Caco-2 (cell line): ENCODE results near the gene MPIG6B. TPM values are rescaled to one million over a fixed set of nuclear protein-coding genes. Genes with fewer than 3 reads are reported as not detected.

Source experiments
- BruUV-seq: library from RNA; stranded (reverse); fragments of 400-500 nt; replicated peaks from 2 replicates; lab custom pipeline; 2021; lab: Mats Ljungman, UMichigan
- CTCF ChIA-PET: fragments of 300-600 bp; sonication (Branson Sonifier 250); formaldehyde crosslinking; loops from one replicate; lab custom pipeline; 2022; ENCODE audit warnings: antibody characterized with exemption; lab: Charles Lee
- POLR2A ChIA-PET: fragments of 300-600 bp; sonication (Branson Sonifier 250); formaldehyde crosslinking; loops from one replicate; lab custom pipeline; 2022; ENCODE audit warnings: antibody characterized with exemption; lab: Charles Lee
- DNase-seq, 2 experiments: peaks; one replicate each; pipeline versions ENCODE4 v3.0.0 to v3.0.0-alpha.2; 2020 to 2022
- H3K27me3 ChIP-seq: replicated peaks from 2 replicates; pipeline ENCODE4 v1.6.0; 2011; ENCODE audit warnings: low read length; ENCODE audit not compliant: control insufficient read depth, insufficient read depth
- H3K36me3 ChIP-seq: 2 replicates; pipeline ENCODE4 v1.5.1; 2011; ENCODE audit warnings: low read length; ENCODE audit not compliant: control insufficient read depth, insufficient read depth
- H3K4me1 ChIP-seq: fragments of 250-450 bp; sonication (Bioruptor Pico); 2 replicates; pipeline ENCODE4 v1.5.1; 2020; ENCODE audit warnings: mild to moderate bottlenecking
- H3K4me3 ChIP-seq: 2 replicates; pipeline ENCODE4 v1.5.1; 2011; ENCODE audit warnings: low read depth, mild to moderate bottlenecking, control low read depth, low read length
- H3K9me3 ChIP-seq: fragments of 250-450 bp; sonication (Bioruptor Pico); 2 replicates; pipeline ENCODE4 v1.5.1; 2020; ENCODE audit warnings: mild to moderate bottlenecking, moderate library complexity
- H3K27ac Mint-ChIP-seq: one replicate; pipeline ENCODE4 v1.8.0; 2022; ENCODE audit warnings: mixed read lengths; ENCODE audit not compliant: unreplicated experiment
- H3K27me3 Mint-ChIP-seq: one replicate; pipeline ENCODE4 v1.8.0; 2022; ENCODE audit warnings: mixed read lengths; ENCODE audit not compliant: insufficient read depth, unreplicated experiment
- H3K36me3 Mint-ChIP-seq: one replicate; pipeline ENCODE4 v1.8.0; 2022; ENCODE audit warnings: mild to moderate bottlenecking, mixed read lengths; ENCODE audit not compliant: insufficient read depth, unreplicated experiment
- H3K4me1 Mint-ChIP-seq: one replicate; pipeline ENCODE4 v1.8.0; 2022; ENCODE audit warnings: low read depth, mixed read lengths; ENCODE audit not compliant: unreplicated experiment
- H3K4me3 Mint-ChIP-seq: one replicate; pipeline ENCODE4 v1.8.0; 2022; ENCODE audit warnings: mild to moderate bottlenecking, moderate library complexity, mixed read lengths; ENCODE audit not compliant: unreplicated experiment
- H3K9me3 Mint-ChIP-seq: one replicate; pipeline ENCODE4 v1.8.0; 2022; ENCODE audit warnings: mixed read lengths; ENCODE audit not compliant: unreplicated experiment
- CTCF ChIP-seq, 2 experiments: fragments of 200-600 bp in 1 of 2; IDR thresholded peaks; 1 replicate in 1 of 2; 2 replicates in 1 of 2; pipeline versions ENCODE4 v1.5.1 to v1.8.0; 2011 to 2022; ENCODE audit warnings: antibody characterized with exemption in 1 of 2, control low read depth in 1 of 2, inconsistent platforms in 1 of 2, low read depth in 1 of 2, low read length in 1 of 2, mild to moderate bottlenecking in 1 of 2, moderate library complexity in 1 of 2; ENCODE audit not compliant: insufficient read depth in 1 of 2, severe bottlenecking in 1 of 2, unreplicated experiment in 1 of 2
- intact Hi-C: fragments of 100-400 bp; cut with micrococcal nuclease; formaldehyde crosslinking; loops from one replicate; pipeline ENCODE4 v1.10.0; 2022; ENCODE audit not compliant: unreplicated experiment
- total RNA-seq: library from RNA; stranded (reverse); gene quantifications from 2 replicates; pipeline ENCODE4 v1.2.3, GENCODE V29; 2022

MPIG6B gene
- total RNA-seq, 1 experiment from 2014 or later = not detected

DNA sequence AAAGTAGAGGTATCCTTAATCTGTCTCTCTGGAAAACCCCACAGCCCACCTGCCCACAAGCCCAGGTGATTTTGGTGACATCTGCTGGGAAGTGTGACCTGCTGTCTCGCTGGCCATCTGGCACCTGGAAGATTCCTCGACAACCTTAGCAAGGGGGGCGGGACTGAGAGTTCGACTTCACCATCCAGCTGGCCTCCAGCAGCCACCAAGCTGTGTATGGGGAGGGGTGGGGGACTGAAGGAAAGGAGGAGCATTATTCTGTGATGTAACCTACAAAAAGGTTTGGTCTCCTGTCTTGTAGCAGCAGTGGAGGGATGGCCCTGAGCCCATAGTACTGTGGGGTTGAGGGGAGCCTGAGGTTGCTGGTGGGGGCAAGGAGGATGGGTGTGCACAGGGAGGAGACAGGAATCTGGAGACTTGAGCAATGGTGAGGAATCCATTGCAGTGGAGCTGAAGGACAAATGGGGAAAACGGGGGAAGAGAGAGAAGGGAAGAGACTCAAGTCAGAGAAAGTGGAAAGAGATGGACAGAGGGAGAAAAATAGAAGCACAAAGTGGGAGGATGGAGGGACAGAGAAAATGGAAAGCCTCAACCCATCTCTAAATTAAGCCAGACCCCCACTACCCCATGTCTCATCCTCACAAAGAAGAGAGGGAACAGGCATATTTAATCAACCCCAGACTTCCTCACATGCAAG is 12.5 kb upstream of the MPIG6B start:
- no peak overlapping the region for H3K27ac Mint-ChIP-seq
- no peak for TF ChIP-seq CTCF (IDR thresholded peaks at IDR 0.05; ENCODE audit: insufficient read depth in 1 of 2, low read depth in 1 of 2, low read length in 1 of 2, severe bottlenecking in 1 of 2, unreplicated experiment in 1 of 2)
- BruUV-seq = no TSS peak
- peaks cover 5% of the 10 kb centered on the region for H3K36me3 Mint-ChIP-seq
- no peaks in the 10 kb centered on the region for H3K27me3 ChIP-seq
- H3K4me3 ChIP-seq = no peak overlapping the region
- intact Hi-C loops = no loop called here
- POLR2A ChIA-PET = interaction anchor here (0.9 to 1.0 kb wide), 2 partner anchors 28 to 117 kb away, joined by 3 to 4 read pairs; partner anchors contain the start of gene HSPA1B
- CTCF ChIA-PET = interaction anchor here (1.0 kb wide), 1 partner anchor 30 kb away, joined by 4 read pairs; the partner anchor contains the start of gene LY6G5C
- peaks cover 31% of the 10 kb centered on the region for H3K4me1 Mint-ChIP-seq
- no peaks in the 10 kb centered on the region for H3K36me3 ChIP-seq
- H3K9me3 ChIP-seq = no peaks in the 10 kb centered on the region
- no peaks in the 10 kb centered on the region for H3K27me3 Mint-ChIP-seq
- no peak for DNase-seq
- no peak overlapping the region for H3K4me3 Mint-ChIP-seq
- H3K4me1 ChIP-seq = peaks cover 26% of the 10 kb centered on the region
- no peaks in the 10 kb centered on the region for H3K9me3 Mint-ChIP-seq

DNA sequence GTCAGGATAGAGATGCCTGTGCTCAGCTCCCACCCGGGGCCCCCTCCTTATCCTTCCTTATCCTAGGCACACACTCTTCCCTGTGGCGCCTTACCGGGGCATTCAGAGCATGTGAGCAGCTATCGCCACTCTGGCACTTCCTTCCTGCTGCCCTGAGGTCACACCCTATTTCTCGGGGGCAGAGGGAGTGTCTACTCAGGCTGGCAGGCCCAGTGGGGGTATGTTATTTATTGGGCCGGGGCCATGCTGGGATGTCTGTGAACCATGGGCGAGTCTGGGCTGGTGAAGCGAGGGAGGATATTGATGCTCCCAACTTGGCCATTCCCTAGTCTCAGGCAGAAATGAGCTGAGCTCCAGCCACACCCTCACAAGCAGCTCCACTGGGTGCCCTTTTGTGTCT is 11.9 kb upstream of the MPIG6B start:
- Mint-ChIP-seq H3K36me3 (peaks cover 5% of the 10 kb centered on the region), H3K9me3 (no peaks in the 10 kb centered on the region), H3K27ac (no peak overlapping the region), H3K4me1 (peaks cover 31% of the 10 kb centered on the region), H3K4me3 (no peak overlapping the region), H3K27me3 (no peaks in the 10 kb centered on the region)
- Histone ChIP-seq H3K4me3 (no peak overlapping the region), H3K4me1 (peaks cover 26% of the 10 kb centered on the region), H3K9me3 (no peaks in the 10 kb centered on the region), H3K36me3 (no peaks in the 10 kb centered on the region), H3K27me3 (no peaks in the 10 kb centered on the region)
- no TSS peak for BruUV-seq
- intact Hi-C loops = no loop called here
- DNase-seq = no peak
- POLR2A ChIA-PET = interaction anchor here (0.9 kb wide), 1 partner anchor 116 kb away, joined by 4 read pairs; the partner anchor contains the start of gene HSPA1B
- CTCF ChIA-PET = interaction anchor here (1.0 kb wide), 1 partner anchor 30 kb away, joined by 4 read pairs; the partner anchor contains the start of gene LY6G5C
- TF ChIP-seq CTCF (IDR thresholded peaks at IDR 0.05; ENCODE audit: insufficient read depth in 1 of 2, low read depth in 1 of 2, low read length in 1 of 2, severe bottlenecking in 1 of 2, unreplicated experiment in 1 of 2) = no peak

DNA sequence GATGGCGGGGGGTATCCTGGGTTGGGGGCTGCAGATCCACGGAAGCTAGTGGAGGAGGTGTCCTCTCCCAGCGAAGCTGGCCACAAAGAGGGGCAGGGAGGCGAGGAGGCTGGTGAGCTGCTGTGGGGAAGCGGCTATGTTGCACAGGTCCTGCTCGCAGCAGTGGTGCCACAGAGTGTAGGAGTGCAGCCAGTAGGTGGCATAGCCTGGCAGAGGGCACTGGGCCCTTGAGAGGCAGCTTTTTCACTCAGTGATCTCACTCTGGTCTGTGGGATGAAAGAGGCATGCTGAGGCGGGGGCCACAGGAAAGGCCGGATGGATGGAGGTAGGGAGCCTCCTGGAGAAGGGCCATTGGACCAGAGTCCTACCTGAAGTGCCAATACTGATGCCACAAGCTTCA is 10.9 kb upstream of the MPIG6B start:
- H3K36me3 Mint-ChIP-seq = peaks cover 5% of the 10 kb centered on the region
- no peak for TF ChIP-seq CTCF (IDR thresholded peaks at IDR 0.05; ENCODE audit: insufficient read depth in 1 of 2, low read depth in 1 of 2, low read length in 1 of 2, severe bottlenecking in 1 of 2, unreplicated experiment in 1 of 2)
- Histone ChIP-seq H3K27me3 (no peaks in the 10 kb centered on the region), H3K4me1 (peaks cover 26% of the 10 kb centered on the region), H3K4me3 (no peak overlapping the region), H3K9me3 (no peaks in the 10 kb centered on the region), H3K36me3 (no peaks in the 10 kb centered on the region)
- ChIA-PET CTCF (interaction anchor here (1.0 kb wide), 1 partner anchor 57 kb away, joined by 3 read pairs; no protein-coding TSS in a partner anchor), POLR2A (no interaction called here)
- no peaks in the 10 kb centered on the region for H3K9me3 Mint-ChIP-seq
- H3K27me3 Mint-ChIP-seq = no peaks in the 10 kb centered on the region
- peak overlapping the region; percentile 34 for H3K4me3 Mint-ChIP-seq
- DNase-seq = no peak
- H3K4me1 Mint-ChIP-seq = peaks cover 32% of the 10 kb centered on the region
- intact Hi-C loops = no loop called here
- peak overlapping the region; percentile 47 for H3K27ac Mint-ChIP-seq
- no TSS peak for BruUV-seq
